SU-DHL-6 (cell line): ENCODE measurements around the gene SMCR8.

Source experiments
- H2AFZ ChIP-seq: fragments of 200-600 bp; sonication (generic); 2 replicates; pipeline ENCODE4 v1.6.1; 2014; ENCODE audit warnings: low read depth, mild to moderate bottlenecking, moderate library complexity, mixed read lengths, antibody characterized with exemption, low read length; ENCODE audit not compliant: severe bottlenecking
- H3F3A ChIP-seq: fragments of 200-600 bp; shearing (Covaris generic); 2 replicates; pipeline ENCODE4 v1.6.0; 2016; ENCODE audit warnings: antibody characterized with exemption, mild to moderate bottlenecking; ENCODE audit not compliant: insufficient read depth
- H3K27ac ChIP-seq: fragments of 200-600 bp; sonication (generic); 2 replicates; pipeline ENCODE4 v1.5.1; 2016; ENCODE audit warnings: low read depth, mild to moderate bottlenecking, low read length, moderate library complexity, mixed read lengths
- H3K27me3 ChIP-seq: fragments of 200-600 bp; sonication (generic), shearing (Covaris generic); 2 replicates; pipeline ENCODE4 v1.6.0; 2014; ENCODE audit warnings: mild to moderate bottlenecking, low read length
- H3K36me3 ChIP-seq: fragments of 200-600 bp; sonication (generic); 2 replicates; pipeline ENCODE4 v1.6.1; 2014; ENCODE audit warnings: mild to moderate bottlenecking, low read length, mixed read lengths
- H3K4me2 ChIP-seq: fragments of 300-600, 200-600 bp; shearing (Covaris generic), sonication (generic); 2 replicates; pipeline ENCODE4 v1.6.0; 2014; ENCODE audit warnings: low read length, low read depth, mild to moderate bottlenecking; ENCODE audit not compliant: poor library complexity, severe bottlenecking
- H3K4me3 ChIP-seq: fragments of 200-600 bp; sonication (generic); 2 replicates; pipeline ENCODE4 v1.5.1; 2014; ENCODE audit warnings: antibody characterized with exemption, low read length, mild to moderate bottlenecking, mixed read lengths; ENCODE audit not compliant: insufficient read depth, poor library complexity, severe bottlenecking
- H3K79me2 ChIP-seq: fragments of 200-600 bp; sonication (generic); 2 replicates; pipeline ENCODE4 v1.6.1; 2014; ENCODE audit warnings: mild to moderate bottlenecking, low read length, moderate library complexity; ENCODE audit not compliant: insufficient read depth
- H3K9ac ChIP-seq: fragments of 200-600 bp; sonication (generic); 2 replicates; pipeline ENCODE4 v1.7.0; 2014; ENCODE audit warnings: mild to moderate bottlenecking, low read length
- H3K9me2 ChIP-seq: fragments of 200-600 bp; sonication (generic); replicated peaks from 2 replicates; pipeline ENCODE4 v1.6.1; 2014; ENCODE audit warnings: low read length; ENCODE audit not compliant: insufficient read depth
- H3K9me3 ChIP-seq: fragments of 200-600 bp; sonication (generic); 2 replicates; pipeline ENCODE4 v1.6.1; 2014; ENCODE audit warnings: low read length, mixed read lengths; ENCODE audit not compliant: insufficient read depth
- H4K20me1 ChIP-seq: fragments of 200-600 bp; sonication (generic); 2 replicates; pipeline ENCODE4 v1.6.1; 2014; ENCODE audit warnings: low read depth, mild to moderate bottlenecking, antibody characterized with exemption, low read length, moderate library complexity, mixed read lengths
- EZH2phosphoT487 ChIP-seq: fragments of 200-600 bp; sonication (generic), shearing (Covaris generic); conservative IDR thresholded peaks from 2 replicates; pipeline ENCODE4 v1.6.1; 2018; ENCODE audit warnings: mild to moderate bottlenecking, antibody characterized with exemption, low read length, moderate library complexity, mixed read lengths
- TF ChIP-seq, protein P1 (sequence below): fragments of 200-600 bp; sonication (generic); IDR thresholded peaks from one replicate; pipeline ENCODE4 v1.5.1; 2017; ENCODE audit warnings: antibody characterized with exemption, mild to moderate bottlenecking, low read length, moderate library complexity; ENCODE audit not compliant: insufficient read depth, poor library complexity, severe bottlenecking

The SMCR8 gene

GRCh38 chr17:18315961-18316360, 868 bp downstream of the SMCR8 start:
- H2AFZ ChIP-seq, result no peak overlapping the region
- TF ChIP-seq EZH2phosphoT487, result no peak
- TF ChIP-seq, protein P1, sequence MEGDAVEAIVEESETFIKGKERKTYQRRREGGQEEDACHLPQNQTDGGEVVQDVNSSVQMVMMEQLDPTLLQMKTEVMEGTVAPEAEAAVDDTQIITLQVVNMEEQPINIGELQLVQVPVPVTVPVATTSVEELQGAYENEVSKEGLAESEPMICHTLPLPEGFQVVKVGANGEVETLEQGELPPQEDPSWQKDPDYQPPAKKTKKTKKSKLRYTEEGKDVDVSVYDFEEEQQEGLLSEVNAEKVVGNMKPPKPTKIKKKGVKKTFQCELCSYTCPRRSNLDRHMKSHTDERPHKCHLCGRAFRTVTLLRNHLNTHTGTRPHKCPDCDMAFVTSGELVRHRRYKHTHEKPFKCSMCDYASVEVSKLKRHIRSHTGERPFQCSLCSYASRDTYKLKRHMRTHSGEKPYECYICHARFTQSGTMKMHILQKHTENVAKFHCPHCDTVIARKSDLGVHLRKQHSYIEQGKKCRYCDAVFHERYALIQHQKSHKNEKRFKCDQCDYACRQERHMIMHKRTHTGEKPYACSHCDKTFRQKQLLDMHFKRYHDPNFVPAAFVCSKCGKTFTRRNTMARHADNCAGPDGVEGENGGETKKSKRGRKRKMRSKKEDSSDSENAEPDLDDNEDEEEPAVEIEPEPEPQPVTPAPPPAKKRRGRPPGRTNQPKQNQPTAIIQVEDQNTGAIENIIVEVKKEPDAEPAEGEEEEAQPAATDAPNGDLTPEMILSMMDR, result no peak
- peak overlapping the region; percentile 85 for H3K4me2 ChIP-seq
- peaks cover 65% of the 10 kb centered on the region for H3K79me2 ChIP-seq
- no peaks in the 10 kb centered on the region for H4K20me1 ChIP-seq
- H3F3A ChIP-seq, result no peaks in the 10 kb centered on the region
- H3K4me3 ChIP-seq, result peak overlapping the region; percentile 61
- H3K9me2 ChIP-seq, result no peaks in the 10 kb centered on the region
- no peaks in the 10 kb centered on the region for H3K9me3 ChIP-seq
- peak overlapping the region; percentile 75 for H3K9ac ChIP-seq
- H3K36me3 ChIP-seq, result peaks cover 4% of the 10 kb centered on the region; the same call in 1 of the 2 replicates
- no peak overlapping the region for H3K27ac ChIP-seq
- H3K27me3 ChIP-seq, result no peaks in the 10 kb centered on the region

DNA sequence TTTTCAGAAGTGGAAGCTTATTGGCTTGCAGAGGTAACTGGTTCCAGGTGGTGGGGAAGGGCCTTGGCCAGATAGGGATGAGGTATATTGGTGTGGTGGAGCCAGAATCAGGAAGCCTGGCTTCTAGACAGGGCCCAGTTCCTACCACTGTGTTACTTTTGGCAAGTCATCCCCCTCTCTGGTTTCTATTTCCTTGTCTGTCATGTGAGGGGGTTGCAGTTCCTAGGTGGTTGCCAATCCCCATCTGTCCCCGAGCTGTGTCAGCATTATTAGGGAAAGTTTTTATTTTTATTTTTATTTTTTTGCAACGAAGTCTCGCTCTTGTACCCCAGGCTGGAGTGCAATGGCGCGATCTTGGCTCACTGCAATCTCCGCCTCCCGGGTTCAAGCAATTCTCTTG, 3.0 kb downstream of the SMCR8 start:
- Histone ChIP-seq H3K9ac (no peak overlapping the region), H4K20me1 (no peaks in the 10 kb centered on the region), H3K79me2 (peaks cover 44% of the 10 kb centered on the region)

GRCh38 chr17:18318771-18319450, 3.8 kb downstream of the SMCR8 start:
- Histone ChIP-seq H2AFZ (no peak overlapping the region), H3K9me2 (no peaks in the 10 kb centered on the region), H3K36me3 (no peaks in the 10 kb centered on the region), H3K4me3 (no peak overlapping the region), H3K79me2 (peaks cover 36% of the 10 kb centered on the region), H3K9ac (no peak overlapping the region), H3K27ac (no peak overlapping the region), H3F3A (no peaks in the 10 kb centered on the region), H3K4me2 (no peak overlapping the region), H3K9me3 (no peaks in the 10 kb centered on the region), H3K27me3 (no peaks in the 10 kb centered on the region), H4K20me1 (no peaks in the 10 kb centered on the region)
- TF ChIP-seq, protein P1, result no peak
- no peak for TF ChIP-seq EZH2phosphoT487

More for the DNA sequence above, 3.0 kb downstream of the SMCR8 start:
- H3K27me3 ChIP-seq, result no peaks in the 10 kb centered on the region
- H3K4me2 ChIP-seq, result peak overlapping the region; percentile 23
- H3K4me3 ChIP-seq, result no peak overlapping the region
- no peaks in the 10 kb centered on the region for H3K9me3 ChIP-seq
- TF ChIP-seq, protein P1, result no peak
- TF ChIP-seq EZH2phosphoT487, result no peak
- no peak overlapping the region for H3K27ac ChIP-seq
- H3K36me3 ChIP-seq, result no peaks in the 10 kb centered on the region
- no peak overlapping the region for H2AFZ ChIP-seq
- H3F3A ChIP-seq, result no peaks in the 10 kb centered on the region
- no peaks in the 10 kb centered on the region for H3K9me2 ChIP-seq
